CD4-positive, alpha-beta T cell treated with Interleukin-17A for 1 hour (primary cell): Measurements from ENCODE around the gene TFCP2L1.
"Not testable (repeated sequence)": the region's sequence is repeated elsewhere in the genome, so short reads cannot be mapped to it uniquely, and the experiment has no call there.

Source experiments
- DNase-seq: peaks from one replicate; pipeline ENCODE4 v3.0.0-alpha.2; 2020

The TFCP2L1 gene

DNA sequence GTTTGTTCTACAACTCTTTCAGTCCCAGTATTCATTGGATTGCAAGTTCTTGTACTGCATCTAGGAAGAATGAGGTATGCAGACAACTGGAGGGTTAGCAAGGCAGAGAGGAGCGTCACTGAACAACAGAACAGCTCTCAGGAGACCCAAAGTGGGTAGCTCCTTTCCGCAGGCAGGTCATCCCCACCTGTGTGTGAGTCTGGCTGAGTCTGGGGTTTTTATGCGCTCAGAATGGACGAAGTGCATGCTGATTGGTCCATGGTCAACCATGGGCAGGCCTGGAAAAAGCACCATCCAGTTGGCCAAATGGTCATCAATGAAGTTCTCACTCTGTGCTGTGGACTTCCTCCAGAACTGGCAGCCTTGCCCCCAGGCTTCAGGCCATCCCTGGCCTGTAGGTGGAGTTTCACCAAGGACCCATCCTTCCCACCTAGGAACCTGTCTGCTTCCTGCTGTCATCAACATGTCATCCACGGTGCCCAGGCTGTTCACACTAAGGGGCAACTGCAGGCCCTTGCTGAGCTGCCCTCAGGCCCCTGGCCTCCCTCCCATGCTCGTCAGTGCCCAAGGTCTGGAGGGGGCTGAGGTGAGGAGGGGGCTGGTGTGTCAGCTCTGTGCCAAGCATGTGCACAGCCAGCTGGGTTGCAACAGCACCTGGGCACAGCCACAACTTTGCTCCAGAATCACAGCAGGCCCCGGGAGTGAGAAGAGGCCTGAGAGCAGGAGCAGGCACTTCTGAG, 11.1 kb upstream of the TFCP2L1 start:
- no peak for DNase-seq

DNA sequence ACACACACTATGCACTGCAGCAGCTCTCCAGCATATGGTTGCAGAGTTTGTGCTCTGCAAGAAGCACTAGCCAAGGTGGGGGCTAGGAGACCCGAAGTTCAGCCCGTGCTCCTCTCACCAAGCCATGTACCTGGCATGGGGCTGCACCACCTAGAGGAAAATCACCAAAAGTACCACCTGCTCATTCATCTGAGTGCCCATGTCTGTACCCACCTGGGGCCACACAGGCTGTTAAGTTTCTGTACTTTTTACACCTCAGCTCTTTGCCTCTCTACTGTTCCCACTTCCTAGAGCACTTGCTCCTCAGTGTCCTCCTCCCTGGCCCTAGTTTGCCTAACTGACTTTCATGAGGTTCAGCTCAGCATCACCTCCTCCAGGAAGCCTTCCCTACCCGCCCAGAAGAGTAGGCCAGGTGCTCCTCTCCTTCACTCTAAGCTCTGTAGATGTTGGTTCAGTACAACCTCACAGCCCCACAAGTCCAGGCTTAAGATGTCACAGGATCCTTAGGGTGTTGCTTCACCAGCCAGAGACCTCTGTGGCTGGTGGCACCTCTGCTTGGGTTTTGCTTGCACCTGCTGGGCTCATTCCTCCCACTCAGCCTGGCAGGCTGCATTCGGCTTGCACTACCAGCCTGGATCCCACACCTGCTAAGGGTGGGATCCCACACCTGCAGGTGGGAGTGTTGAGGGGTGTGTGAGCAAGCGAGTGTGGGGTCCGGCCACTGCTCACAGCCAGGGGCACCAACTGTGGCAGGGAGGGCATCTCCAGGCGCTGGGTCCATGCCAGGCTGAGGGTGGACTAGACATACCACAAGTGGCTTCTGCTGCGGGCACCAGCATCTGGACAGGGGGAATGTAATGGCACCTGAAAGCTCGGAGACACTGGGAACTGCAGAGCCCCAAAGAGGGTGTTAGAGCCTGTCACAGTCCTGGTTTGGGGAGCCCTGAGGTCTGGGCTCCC, 10.2 kb upstream of the TFCP2L1 start:
- no peak for DNase-seq

DNA sequence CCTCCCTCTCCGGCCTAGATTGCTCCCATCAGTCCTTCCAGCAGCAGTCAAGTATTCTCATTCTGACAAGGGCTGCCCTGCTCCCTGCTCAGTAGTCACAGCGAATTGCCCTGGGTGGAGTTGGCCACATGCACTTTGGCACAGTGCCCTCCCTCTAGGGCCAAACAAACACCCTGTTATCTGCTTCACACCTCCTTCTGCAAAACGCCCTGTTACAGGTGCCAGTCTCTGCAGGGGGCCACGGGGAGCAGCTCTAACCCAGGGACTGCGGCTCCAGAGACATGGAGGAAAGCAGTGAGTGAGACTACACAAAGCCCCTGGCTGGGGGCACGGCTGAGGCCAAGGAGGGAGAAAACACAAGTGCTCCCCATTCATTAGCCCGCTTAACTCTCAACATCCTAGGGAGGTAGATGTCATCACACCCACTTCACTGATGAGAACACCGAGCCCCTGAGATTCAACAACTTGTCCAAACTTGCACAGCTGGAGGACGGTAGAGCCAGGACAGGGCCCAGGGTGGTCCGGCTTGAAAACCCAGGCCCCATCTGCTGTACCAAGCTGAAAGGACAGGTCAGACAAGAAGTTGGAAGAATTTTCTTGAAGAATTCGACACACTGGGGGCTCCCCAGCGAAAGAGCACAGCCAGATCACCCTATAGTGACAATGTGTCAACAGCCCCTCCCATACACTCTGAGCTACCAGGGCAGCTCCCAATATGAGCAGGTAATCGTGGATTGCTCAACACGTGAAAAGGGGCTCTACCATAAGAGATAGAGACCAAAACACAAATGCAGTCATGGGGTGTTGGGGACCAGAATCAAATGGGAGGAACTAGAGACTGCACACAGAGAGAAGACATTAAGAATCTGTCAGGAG, 8.7 kb upstream of the TFCP2L1 start:
- no peak for DNase-seq

DNA sequence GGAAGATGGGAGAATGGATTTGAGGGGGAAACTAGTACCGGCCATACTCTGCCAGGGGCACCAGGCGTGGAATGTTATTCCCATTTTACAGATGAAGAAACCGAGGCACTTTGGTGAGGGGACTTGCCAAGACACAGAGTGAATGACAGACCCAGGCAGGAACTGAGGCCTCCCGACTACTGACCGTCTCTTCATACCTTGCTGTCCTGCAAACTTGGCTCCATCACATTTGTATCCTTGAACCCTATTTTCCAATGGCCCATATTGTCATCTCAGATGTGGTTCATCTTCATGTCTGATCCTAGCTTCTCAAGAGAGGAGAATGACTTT, 6.2 kb upstream of the TFCP2L1 start:
- DNase-seq = no peak

DNA sequence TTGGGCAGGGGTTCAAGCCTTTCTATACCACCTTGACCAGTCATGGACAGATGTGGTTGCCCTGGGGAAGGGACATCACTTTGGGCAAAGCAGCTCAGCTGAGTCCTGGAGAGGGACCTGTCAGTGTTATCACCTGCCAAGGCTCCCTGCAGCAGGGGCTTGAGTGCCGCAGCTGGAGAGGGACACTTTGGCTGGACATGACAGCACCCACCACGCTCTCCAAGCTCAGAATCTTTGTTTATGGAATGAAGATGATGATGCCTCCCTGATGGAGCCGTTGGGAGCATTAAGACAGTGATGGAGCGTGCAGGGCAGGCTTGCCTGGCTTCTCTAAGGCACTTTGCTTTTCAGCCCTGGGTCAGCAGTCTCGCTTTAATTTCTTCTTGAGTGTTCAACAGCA, 4.3 kb upstream of the TFCP2L1 start:
- no peak for DNase-seq

GRCh38 chr2:121288454-121289231, 3.6 kb upstream of the TFCP2L1 start:
- DNase-seq = no peak

- no peak for DNase-seq
Measured at GRCh38 chr2:121287956-121288355, 3.0 kb upstream of the TFCP2L1 start.

GRCh38 chr2:121287146-121287798, 2.3 kb upstream of the TFCP2L1 start:
- peak; percentile 10 for DNase-seq

- DNase-seq = no peak
Measured at GRCh38 chr2:121286506-121286905, 1.5 kb upstream of the TFCP2L1 start.

GRCh38 chr2:121285926-121286325, 924 bp upstream of the TFCP2L1 start:
- no peak for DNase-seq

DNA sequence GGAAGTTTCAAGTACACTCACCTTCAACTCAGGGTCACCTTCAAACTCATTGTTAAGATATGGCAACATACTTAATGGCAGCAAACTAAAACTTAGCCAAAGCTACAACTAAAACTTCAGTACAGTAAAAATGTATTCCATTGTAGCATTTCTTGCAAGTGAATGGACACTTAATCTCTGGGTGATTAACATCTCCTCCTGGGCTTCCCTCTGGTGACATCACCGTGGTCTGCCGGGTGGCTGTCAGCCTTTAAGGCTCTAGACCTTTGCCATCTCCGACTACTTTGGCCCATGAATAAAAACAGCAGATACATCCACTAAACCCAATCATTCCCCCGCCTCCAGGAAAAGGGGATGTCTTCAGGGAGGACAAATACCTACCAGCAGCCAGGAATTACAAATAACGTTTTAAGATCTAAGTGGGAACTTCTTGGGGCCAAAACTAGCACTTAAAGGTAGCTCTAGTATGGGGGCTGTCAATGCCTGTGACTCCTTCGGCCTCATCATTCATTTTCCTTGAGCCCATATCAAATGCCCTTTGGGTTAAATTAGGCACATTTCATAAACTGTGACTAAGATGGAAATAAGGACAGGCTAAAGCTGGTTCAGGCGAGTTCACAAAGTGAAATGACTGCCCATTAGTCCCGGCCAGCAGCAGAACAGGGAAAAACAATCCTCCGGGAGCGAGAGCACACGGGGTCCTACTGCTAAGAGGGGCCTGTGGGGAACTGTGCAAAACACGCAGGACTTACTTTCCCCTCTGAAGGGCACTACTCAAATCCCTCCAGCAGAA, 1.1 kb downstream of the TFCP2L1 start:
- no peak for DNase-seq

DNA sequence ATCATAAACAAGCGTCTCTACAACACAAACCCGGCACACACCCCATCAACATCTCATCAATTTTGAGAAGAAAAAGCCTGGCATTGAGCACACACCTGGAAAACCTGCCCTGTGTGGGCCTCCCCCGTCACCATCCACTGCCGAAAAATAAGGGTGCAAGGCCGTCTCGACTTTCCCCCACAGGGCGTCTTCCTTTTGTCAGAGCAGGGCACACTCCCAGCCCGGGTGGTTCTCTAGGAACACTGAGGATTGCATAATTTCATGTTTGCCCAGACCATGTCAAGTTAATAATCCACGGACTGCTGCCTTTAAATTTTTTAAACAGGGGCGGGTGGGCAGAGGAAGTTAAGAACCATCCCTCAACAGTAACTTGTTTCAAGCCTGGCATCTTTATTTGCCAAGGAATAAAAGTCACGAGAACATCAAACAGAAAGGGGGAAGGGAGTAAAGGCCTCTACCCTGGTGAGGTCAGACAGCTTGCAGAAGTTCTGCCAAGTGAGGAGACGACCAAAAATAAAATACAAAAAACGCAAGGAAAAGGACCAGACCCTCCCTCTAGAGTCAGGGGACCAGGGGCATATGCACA, 2.1 kb downstream of the TFCP2L1 start:
- DNase-seq = no peak

GRCh38 chr2:121281694-121282093, 3.3 kb downstream of the TFCP2L1 start:
- DNase-seq = no peak

- no peak for DNase-seq
Measured at GRCh38 chr2:121281107-121281506, 3.9 kb downstream of the TFCP2L1 start.

DNA sequence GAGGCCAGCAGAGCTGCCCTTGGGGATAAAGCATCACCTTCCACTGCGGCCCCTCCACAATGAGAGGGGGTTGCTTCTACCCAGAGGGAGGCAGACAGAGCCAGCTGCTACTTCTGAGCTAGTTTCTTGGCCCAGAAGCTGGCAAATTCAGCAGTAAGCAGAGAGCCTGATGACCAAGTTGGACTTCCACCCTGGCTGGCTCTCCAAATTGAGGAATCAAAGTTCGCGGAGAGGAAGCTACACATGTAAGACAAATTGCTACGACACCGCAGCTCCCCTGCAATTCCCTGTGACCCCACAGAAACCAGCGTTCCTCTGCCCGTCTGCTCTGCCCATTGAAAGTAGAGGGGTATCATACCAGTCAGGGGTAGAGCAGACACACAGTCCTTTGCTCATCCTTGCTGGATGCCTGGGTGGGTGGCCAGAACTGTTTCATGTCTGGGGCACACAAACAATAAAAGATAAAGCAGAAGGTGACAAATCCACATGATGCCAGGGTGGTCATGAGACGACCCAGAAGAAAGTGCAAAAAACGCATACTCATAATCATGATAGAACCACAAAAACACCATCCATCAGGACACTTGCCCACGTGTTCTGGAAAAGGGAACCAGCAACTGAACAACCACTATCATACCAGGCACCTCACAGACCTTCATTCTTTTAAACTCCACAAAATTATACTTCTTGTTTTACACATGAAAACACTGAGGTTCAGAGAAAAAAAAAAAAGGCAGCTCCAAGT, 5.4 kb downstream of the TFCP2L1 start:
- no peak for DNase-seq

DNA sequence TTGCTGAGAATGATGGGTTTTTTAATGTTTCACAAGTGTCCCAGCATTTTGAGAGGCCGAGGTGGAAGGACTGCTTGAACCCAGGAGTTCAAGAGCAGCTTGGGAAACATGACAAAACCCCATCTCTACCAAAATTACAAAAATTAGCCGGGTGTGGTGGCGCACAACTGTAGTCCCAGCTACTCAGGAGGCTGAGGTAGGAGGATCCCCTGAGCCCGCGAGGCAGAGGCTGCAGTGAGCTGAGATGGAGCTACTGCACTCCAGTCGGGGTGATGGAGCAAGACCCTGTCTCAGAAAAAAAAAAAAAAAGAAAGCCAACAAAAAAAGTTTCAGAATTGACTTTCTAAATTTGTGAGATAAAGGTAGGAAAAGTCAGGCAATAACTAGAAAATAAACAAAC, 8.7 kb downstream of the TFCP2L1 start:
- no peak for DNase-seq

DNA sequence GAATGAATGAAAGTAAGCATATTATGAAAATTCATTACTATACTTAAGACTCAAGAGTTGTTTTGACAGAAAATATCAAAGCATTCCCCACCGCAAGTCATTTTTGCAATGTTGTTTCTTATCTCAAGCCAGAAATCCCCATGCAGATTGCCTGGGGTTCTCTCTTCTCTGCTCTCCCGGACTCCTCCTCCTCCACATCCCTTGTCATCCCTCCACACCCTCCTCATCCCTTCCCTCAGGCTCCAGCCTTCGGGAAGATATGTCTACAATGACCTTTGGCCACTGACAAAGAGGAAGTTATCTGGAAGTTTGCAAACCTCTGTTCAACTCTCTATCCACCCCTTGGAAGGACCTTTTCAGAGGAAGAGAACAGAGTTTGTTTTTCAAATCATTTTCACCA, 11.9 kb downstream of the TFCP2L1 start:
- no peak for DNase-seq

GRCh38 chr2:121272596-121272995, 12.4 kb downstream of the TFCP2L1 start:
- no peak for DNase-seq

DNA sequence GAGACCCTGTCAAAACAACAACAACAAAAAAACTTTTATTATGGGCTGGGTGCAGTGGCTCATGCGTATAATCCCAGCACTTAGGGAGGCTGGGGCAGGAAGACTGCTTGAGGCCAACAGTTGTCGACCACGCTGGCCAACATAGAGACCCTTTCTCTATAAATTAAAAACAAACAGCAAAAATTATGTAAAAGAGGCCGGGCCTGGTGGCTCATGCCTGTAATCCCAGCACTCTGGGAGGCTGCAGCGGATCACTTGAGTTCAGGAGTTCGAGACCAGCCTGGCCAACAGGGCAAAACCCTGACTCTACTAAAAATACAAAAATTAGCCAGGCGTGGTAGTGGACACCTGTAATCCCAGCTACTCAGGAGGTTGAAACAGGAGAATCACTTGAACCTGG, 15.6 kb downstream of the TFCP2L1 start:
- not testable (repeated sequence) for DNase-seq

- DNase-seq = no peak
Measured at GRCh38 chr2:121266543-121267106, 18.4 kb downstream of the TFCP2L1 start.
